Effector CD8-positive, alpha-beta T cell (primary cell): Measurements from ENCODE around the gene SLC7A14.

Experiments used
- DNase-seq: peaks from one replicate; lab custom pipeline; 2025; lab: John Stamatoyannopoulos, UW

SLC7A14 gene

DNA sequence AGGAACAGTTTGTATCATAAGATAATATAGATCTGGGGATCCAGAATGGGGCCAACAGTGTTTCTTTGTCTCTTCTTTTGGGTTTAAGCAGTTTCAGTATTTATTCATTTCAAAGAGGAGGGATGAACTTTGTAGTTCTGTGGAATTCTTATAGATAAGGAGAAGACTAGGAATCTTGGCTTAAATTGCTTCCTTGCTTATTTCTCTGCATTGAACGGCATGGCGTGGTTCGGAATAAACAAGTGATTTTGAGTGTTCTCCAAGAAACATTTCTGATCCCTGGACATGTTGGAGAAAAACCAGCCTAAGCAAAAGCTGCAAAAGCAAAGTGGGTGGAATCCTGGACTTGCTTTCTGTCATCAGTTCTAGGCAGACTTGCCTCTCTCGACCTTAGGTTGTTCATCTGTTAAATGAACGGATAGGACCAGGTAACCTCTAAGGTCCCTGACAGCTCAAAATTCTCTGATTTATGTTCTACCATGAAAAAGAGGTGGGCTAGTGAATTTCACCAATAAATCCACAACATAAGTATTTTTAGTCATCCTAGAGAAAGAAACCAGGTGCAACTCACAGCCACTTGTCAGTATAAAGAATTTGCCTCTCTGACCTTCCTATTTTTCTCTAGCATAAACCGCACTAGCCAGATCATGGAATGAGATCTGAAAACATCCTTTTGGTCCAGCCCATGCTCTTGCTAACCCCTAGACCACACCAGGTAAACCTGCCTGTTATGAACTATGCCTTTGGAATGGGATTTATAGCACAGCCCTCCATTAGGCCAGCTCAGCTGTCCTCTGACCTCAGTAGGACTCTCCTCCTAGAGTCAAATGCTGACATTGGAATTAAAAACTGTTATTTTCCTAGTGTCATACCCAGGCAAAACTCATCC is 88.4 kb downstream of the SLC7A14 start:
- no peak for DNase-seq

DNA sequence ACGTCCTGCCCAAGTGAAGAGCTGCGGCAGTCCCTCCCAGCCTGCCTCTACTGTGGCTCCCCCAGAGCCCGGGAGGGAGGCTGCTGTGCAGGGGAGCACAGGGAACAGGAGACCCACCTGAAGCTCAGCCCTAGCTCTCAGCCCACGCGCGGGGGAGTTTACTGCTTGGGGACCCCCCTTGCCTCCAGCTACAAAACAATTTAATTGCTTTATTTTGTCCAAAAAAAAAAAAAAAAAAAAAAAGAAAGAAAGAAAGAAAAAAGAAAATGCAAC is 89.1 kb downstream of the SLC7A14 start:
- no peak for DNase-seq

DNA sequence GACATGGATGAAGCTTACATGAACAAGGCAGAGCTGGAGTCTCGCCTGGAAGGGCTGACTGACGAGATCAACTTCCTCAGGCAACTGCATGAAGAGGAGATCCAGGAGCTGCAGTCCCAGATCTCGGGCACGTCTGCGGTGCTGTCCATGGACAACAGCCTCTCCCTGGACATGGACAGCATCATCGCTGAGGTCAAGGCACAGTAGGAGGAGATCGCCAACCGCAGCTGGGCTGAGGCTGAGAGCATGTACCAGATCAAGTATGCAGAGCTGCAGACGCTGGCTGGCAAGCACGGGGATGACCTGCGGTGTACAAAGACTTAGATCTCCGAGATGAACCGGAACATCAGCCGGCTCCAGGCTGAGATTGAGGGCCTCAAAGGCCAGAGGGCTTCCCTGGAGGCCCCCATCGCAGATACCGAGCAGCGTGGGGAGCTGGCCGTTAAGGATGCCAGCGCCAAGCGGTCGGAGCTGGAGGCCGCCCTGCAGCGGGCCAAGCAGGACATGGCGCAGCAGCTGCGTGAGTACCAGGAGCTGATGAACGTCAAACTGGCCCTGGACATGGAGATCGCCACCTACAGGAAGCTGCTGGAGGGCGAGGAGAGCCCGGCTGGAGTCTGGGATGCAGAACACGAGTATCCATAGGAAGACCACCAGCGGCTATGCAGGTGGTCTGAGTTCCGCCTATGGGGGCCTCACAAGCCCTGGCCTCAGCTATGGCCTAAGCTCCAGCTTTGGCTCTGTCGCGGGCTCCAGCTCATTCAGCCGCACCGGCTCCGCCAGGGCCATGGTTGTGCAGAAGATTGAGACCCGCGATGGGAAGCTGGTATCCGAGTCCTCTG is 89.6 kb downstream of the SLC7A14 start:
- DNase-seq, result no peak

DNA sequence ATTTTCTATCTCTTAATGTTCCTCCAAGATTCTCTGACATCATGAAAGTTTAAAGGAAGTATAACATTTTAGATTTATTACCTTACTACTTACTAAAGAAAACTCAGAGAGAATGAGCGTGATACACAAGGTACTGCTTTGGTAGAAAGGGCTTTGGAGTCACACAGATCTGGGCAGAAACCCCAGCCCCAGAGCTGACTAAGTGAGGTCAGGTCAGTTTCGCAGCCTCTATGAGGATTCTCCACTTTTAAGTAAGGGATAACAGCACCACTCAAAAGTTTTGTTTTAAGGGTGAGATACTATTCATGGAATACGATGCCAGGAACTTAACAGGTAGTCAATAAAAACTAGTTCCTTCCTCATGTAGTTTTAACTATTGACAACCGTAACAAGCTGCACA is 91.1 kb downstream of the SLC7A14 start:
- no peak for DNase-seq

DNA sequence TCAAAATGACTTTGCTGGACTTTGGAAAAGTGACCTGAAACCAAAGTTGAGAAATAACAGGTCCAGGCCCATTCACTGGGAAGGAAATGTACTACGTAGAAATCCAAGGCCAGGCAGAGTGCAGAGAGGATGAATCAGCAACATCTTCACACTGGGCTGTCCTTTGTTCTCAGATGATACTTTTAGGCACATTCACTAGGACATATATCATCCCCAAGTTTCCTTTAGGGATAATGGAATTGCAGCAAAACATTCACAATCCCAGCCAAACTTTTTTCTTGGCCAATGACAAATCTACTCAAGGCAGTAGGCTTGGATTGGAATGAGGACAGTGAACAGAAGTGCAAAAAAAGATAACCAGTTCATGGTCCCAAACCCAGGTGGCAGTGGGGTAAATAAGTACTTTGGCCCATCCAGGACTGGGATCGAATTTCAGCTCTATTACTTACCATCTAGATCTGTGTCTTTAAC is 92.1 kb downstream of the SLC7A14 start:
- no peak for DNase-seq

DNA sequence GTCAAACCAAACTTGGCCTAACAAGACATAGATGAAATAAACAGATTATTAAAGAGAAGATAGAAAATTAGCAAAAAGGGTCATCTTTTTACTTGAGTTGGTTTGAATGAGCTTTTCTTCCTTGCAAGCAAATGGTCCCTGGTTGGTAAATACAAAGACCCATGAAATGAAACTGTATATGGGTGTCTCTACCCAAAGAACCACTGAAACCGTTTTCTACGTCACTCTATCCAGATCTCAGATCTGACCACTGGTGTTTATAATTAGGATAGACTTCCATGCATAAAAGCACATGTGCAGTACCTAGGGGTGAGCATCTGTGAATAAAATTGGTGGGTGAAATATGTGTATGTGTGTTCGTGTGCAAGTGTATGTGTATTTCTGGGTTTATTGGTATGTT is 94.0 kb downstream of the SLC7A14 start:
- no peak for DNase-seq

DNA sequence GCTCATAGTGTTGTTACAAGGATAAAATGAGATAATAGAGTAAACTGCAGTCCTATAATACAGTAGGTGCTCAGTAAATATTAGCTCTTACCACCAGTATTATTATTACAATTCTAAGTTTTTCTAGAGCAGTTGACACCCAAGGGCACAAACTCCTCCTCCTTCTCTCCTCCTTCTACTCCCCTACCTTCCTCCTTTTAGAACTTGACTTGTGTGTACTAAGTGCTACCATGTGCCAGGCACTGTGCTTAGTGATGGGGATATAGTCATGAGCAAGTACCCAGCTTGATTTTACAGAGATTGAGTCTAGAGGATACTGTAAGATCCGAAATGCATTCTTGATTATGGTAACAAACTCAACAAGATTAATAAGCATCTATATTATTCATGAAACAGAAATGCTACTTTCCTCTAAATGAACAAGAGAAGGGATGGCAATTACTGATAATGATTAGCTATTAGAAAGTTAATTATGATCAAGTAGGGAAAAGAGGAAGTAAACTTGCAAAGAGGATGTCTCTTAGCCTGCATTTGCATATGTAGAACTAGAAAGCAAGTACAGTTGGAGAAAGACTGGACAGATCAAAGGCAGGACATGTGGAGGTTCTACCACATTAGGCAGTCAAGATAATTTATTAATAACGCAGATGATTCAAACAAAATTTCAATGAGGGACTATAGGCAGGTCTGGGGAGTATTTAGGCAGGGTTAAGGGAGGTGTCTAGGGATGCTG is 94.9 kb downstream of the SLC7A14 start:
- DNase-seq, result no peak

DNA sequence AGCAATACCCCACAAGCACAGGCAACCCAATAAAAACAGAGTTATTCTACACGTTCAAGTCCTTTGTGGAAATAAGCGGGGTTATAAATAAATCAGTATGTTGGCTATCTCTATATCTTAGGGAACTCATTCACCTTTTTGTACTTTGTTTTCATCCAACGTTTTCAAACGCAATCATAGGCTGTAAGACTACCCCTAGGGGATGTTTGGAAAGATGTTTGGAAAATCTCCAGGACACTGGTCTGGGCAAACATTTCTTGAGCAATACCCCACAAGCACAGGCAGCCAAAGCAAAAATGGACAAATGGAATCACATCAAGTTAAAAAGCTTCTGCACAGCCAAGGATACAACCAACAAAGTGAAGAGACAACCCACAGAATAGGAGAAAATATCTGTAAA is 97.1 kb downstream of the SLC7A14 start:
- DNase-seq, result no peak

DNA sequence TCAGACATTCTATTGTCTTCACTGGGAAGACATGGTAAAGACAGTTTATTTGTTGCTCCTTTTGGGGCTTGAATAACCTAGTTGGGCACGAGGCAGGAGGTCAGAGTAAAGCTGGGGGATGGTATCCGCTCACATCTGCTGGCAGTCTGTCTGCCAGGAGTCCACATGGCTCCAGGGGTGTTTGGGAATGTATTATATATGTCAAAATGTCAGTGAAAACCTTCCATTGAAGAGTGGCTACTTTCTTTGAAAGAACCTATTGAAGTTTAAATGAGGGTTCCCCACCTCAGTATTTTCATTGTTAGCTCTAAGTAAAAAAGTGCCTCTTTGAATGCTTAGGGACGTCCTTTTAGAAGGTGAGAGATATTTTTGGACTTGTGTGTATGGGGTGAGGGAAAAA is 98.8 kb downstream of the SLC7A14 start:
- DNase-seq, result no peak

DNA sequence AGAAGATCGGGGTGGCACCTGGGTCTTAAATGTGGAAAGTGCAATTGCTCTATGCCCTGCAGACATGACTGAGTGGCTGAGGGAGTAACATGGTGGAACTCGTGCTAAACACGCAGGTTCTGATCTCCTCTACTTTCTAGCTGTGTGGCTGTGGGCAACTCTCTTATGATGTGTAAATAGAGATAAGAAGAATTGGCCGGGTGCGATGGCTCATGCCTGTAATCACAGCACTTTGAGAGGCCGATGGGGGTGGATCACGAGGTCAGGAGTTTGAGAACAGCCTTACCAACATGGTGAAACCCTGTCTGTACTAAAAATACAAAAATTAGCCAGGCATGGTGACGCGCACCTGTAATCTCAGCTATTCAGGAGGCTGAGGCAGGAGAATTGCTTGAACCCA is 99.5 kb downstream of the SLC7A14 start:
- DNase-seq, result no peak

DNA sequence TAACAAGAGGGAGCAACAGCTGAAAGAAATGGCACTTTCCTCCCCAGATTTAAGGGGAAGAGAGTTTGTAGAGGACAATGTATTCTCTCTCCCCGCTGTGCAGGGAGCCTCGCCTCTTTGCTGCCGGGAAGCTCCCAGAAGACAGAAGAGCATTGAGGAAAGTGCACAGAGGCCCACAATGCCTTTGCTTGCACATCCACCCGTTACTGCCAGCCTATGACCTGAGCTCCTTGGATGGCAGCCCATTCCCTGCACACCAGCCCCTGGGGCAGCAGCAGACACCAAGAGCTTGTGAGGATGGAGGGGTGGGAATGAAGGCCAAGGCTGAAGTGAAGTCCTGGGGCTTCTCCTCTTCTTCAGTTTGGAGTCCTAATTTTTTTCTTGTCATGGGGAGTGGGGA is 100.2 kb downstream of the SLC7A14 start:
- DNase-seq, result no peak

DNA sequence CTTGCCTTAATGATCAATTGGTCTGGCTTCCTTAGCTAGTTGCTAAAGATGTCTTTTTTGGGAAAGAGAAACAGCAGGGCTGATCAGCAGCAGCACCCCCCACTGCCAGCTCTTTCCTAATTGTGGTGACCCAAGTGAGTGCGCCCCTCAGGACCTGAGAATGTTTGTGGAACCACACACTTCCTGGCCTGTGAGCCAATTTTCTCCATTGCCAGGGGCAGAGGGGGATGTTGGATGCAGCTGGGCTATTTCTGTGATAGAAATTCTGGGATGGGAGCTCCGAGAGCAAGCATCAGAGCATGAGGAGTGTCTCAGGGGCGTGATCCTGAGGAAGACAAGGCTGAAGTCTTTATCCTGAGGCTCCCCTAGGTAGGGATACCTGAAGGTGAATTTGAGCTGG is 100.6 kb downstream of the SLC7A14 start:
- no peak for DNase-seq

DNA sequence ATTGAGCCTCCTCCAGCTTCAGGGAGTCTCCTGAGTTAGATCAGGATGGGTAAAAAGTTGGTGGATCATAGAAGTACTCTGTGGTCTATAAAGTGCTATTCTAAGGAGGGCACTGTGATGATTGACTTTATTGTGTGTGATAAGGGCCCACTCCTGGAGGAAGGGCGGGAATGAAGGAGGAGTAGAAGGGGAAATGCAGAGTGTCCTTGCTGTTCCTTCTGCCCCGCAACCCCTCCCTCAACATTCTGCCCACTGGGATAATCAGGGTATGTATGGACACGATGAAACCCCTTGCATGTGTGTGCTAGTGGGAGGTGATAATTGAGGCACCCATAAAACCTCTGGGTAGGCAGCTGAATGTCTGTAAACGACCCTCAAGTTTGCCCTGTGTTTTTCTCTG is 101.0 kb downstream of the SLC7A14 start:
- DNase-seq, result no peak

DNA sequence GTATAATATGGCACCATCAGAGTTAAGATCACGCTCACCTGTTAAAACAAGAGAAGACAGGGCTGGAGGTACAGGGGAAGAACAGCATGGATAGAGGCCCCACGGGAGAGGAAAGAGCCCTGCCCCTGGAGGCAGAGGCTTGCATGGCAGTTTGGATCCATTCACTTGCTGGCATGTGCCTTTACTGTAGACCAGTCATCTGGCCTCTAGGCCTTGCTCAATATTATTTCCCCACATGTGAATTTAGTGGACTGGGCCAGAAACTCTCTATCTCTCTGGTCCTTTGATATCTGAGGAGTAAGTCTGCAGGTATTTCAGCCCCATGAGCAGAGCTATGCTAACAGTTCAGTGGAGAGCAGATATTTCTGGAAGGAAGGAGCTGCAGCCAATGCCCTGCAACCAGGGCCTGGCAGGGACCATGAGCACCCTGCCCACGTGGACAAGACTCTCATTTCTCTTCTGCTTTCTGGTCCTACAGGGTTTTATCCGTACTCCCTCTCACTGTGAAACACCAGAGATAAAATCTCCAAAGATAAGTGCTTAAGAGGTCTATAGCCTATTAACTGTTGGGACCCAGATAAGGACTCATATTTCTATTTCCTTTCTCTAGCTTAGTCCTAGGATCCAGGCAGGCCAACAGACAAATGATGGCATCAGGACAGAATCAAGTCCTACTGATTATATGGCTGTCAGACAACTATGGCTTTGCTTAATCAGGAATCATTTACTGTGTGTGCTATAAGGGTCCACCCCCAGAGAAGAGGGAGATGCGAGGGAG is 102.2 kb downstream of the SLC7A14 start:
- DNase-seq, result no peak

DNA sequence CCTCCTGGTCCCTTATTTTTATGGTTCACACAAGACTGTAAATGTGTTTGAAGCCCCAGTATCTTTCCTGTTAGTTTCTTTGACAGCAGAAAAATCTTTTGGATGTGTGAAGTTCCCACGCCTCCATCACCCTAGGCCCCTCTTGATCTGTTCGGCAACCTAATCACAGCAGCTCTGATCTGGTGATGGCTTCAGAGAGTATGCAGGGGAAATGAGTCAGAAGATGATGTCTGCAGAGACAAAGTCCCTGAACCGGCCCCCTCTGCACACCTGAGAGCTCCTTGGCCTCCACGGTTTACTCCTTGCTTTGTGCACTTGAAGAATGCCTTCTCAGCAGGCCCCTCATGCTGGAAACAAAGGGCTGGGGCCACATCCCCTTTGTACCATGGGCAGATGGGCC is 103.7 kb downstream of the SLC7A14 start:
- no peak for DNase-seq

DNA sequence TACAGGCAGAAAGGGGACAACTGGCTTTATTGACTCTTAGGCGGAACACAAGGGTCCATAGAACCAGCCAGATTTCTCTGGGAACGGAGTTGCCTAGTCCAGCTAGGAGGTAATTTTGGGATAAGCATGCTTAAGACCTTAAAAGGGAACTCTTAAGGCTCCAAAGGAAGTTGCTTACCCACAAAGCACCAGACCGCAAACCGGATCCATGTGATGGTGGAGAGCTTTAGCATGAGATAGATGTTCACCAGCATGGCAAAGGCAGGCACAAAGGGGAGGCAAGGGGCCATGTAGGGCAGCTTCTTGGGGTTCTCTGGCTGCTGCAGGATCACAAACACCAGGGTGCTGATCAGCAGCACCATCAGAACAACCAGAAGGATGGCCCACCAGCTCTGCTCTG is 105.8 kb downstream of the SLC7A14 start:
- no peak for DNase-seq

DNA sequence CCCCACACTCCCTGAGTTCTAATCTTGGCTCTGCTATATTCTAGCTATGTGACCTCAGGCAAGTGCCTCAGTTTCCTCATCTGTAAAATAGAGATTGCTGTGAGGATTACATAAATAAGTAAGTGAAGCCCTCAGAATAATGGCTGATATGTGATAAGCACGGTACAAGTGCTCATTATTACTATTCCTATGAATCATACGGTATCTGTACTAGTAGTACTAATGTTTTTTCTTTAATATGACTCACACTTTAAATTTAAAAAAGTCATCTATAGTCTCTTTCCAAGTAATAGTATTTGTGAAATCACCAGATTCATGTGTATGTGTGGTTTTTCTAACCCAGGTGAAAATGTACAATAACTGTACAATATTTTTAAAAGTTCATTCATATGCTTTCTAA is 108.5 kb downstream of the SLC7A14 start:
- no peak for DNase-seq

DNA sequence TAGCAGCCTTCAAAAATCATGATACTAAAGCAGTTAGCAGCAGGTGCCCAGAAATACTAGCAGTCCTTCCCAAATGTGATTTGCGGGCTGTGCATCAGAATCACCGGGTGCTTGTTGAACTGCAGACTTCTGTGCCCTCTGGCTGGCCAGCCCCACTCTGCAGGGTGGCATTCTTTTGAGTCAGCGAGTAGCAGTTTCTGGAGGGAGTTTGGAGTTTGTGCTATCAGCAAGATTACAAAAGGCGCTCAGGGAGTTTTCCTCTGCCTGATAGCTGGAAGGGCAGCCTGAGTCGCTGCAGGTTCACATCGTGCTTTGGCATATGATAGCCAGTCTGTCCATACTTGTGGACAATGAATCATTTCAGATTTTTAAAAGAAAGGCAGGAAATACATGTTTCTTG is 109.6 kb downstream of the SLC7A14 start:
- no peak for DNase-seq

DNA sequence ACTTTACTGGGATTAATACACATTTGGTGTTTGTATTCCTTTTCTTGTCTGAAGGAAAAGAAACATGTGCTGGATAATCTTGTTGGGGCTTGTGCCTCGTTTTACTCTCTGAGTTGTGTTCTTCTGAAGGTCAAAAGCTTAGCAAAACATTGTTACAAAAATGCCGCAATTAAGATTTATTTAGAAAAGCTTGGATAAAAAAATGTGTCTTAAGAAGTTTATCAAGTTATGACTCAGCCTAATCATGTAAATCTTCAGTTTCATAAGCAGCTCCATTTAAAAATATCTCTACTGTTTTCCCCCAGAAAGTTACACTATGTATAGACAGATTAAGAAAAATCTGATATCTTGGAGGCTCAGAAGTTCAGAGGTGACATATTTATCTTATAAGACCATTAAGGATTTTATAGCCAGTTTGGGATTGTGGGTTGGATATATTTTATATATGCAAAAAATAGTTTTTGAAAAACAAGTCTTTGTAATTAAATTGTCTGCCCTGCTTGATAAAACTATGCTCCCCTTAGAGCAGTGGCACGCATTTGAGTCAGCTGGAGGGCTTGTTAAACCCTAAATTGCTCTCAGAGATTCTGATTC is 110.7 kb downstream of the SLC7A14 start:
- DNase-seq, result no peak

DNA sequence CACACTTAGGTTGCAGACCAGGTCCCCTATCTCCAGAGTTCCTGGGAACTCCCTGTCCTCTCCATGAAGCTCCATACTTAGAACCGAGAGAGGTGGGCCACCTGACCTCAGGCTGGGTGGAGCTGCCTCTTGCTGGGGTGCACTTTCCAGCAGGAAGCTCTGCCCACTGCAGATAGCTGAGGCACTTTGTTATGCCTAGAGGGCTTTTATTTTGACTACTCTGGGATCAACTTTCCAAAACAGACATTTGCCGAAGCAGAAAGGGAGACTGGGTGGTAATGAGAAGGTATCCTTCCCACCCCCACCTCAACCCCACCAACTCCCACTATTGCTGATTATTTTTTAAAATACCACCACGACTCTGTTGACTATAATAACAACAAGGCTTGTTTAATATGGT is 112.5 kb downstream of the SLC7A14 start:
- no peak for DNase-seq

DNA sequence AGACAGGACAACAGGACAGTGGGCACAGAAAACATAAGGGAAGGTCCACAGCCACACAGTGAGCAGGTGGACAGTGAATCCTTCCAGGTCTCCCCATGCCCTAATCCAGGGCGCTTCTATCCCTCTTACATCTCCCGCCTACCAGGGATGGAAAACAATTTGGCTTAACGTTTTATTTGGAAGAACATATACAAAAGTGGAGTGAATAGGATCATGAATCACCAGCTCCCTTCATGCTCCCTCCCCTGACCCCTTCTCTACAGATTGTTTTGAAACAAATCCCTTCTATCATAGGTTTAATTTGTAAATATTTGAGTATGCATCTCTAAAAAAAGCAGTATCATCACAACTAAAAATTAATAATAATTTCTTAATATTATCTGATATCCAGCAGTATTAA is 114.7 kb downstream of the SLC7A14 start:
- no peak for DNase-seq
